Stimulated activated CD8-positive, alpha-beta memory T cell treated with anti-CD3 and anti-CD28 coated beads, Interleukin-12 subunit alpha, Interleukin-12 subunit beta, amount 100 ng/mL, for 24 hours (primary cell): Measurements from ENCODE around the gene STRN3.
"Not testable (repeated sequence)": the region's sequence is repeated elsewhere in the genome, so short reads cannot be mapped to it uniquely, and the experiment has no call there.

Source experiments
- DNase-seq: peaks from one replicate; pipeline ENCODE4 v3.0.0-alpha.2; 2020; ENCODE audit errors: extremely low read depth

STRN3 gene

DNA sequence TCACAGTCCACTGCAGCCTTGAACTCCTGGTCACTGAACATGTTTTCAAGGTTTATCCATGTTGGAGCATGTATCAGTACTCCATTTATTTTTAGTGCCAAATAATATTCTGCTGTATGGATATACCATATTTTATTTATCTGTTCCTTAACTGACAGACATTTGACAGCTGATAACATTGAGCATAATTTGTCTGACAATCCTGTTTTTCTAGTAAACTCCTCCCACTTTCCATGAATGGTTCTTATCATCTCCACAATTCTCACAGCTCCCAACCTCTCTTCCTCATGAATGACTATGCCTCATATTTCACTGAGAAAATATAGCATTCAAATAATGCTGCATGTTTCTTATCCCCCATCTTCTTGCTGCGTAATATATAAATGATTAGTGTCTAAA lies 118.5 kb downstream of the STRN3 start:
- no peak for DNase-seq

DNA sequence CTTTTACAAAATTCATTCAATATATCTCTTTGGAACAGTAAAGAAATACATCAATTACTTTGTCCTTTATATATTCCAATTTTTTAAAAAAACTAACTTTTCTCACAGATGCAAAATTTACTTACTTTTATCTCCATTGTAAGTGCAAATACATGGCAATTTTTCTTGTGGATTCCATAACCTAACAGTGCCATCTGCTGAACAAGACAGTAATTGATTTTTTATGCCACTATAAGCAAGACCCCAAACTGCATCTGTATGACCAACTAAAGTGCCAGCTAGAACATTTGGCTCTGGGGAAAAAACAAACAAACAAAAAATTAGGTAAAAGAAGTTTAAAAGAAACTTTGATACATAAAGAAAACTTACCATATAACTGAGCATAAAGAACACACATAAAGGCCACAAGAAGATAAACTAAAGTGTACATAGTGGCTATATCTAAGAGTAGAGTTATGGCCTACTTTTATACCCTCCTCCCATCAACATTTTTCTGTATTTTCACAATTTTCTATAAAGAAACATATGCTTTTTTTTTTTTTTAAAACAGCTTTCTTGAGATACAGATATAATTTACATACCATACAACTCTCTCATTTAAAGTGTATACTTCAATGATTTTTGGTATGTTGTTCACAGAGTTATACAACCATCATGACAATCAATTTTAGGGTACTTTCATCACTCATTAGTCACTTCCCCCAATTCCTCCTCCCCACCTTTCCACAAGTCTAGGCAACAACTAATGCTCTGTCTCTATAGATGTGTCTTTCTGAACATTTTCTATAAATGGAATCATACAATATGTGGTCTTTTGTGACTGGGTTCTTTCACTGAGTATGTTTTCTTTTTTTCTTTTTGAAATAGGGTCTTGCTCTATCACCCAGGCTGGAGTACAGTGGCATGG lies 119.2 kb downstream of the STRN3 start:
- DNase-seq: no peak

DNA sequence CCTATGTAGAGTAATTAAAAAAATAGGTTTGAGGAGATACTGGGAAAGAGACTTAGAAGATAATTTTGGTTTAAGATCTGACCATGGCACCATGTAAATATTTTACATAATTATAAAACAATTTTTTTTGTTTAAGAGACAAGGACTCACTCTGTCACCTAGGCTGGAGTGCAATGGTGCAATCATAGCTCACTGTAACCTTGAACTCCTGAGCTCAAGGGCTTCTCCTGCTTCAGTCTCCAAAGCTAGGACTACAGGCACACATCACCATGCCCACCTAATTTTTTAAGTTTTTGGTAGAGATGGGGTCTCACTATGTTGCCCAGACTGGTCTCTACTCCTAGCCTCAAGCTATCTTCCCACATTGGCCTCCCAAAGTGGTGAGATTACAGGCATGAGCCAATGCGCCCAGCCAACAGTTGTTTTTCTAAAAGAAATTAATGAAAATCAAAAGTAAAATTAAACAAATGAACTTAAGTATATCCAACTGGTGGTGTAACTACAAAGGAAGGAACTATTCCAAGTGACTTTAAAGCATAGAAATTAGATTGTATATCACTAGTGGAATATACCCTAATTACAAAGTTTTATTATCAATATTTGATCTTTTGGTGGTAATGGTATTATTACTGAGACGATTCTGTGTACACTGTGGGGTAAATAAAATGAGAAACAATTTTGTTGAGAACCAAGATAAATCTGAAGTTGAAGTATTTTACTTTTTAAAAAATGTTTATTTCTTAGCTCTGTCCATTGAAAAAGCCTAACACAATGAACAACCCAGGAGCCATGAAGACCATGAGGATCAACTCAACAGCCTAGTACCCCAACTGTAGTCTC lies 122.7 kb downstream of the STRN3 start:
- no peak for DNase-seq

DNA sequence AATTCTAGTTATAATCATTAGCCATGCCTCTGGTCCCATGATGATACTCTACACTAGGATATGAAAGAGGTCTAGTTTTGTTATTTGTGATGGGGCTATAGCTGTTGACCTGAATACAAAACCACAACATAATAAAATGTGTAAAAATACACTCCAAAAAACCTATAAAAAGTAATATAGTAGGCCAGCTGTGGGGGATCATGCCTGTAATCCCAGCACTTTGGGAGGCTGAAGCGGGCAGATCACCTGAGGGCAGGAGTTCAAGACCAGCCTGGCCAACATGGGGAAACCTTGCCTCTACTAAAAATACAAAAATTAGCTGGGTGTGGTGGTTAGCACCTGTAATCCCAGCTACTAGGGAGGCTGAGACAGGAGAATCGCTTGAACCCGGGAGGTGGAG lies 129.1 kb downstream of the STRN3 start:
- not testable (repeated sequence) for DNase-seq

DNA sequence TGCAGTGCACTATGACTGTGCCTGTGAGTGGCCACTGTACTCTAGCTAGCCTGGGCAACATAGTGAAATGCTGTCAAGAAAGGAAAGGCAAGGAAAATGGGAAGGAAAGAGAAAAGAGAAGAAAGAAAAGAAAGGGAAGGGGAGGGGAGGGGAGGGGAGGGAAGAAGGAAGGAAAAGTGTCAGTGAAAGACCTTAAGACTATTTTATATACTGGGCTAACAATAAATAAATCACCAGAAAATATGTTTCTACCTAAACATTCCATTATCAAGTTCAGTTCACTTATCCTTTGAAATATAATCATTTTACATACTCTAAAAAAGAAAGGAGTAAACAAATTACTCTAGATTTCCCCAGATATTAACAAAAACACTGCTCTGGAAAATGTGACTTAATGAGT lies 129.7 kb downstream of the STRN3 start:
- no peak for DNase-seq

DNA sequence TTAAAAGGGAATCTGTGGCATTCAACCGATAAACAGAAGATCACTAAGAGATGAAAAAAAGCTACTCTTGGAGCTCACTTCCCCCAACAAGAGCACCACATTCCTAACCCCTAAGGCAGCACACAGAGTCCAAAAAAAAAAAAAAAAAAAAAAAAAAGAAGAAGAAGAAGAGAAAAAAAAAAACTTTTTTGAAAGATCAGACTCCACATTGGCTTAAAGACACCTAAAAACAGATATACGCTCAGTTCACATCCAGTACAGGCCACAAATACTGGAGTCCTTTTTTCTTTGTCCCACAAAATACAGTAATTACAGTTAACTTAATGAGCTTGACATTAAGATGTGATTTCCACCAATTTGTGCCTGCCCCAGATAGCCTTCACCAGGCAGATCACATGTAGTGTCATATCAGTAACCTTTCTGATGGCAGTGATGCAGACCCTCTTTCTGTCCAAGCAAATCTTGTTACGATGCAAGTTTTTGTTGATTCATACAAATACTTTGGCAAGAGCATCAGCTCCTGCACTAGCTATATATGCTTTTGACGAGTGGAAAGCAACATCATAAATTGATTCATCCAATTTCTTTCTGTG lies 131.2 kb downstream of the STRN3 start:
- DNase-seq: no peak

DNA sequence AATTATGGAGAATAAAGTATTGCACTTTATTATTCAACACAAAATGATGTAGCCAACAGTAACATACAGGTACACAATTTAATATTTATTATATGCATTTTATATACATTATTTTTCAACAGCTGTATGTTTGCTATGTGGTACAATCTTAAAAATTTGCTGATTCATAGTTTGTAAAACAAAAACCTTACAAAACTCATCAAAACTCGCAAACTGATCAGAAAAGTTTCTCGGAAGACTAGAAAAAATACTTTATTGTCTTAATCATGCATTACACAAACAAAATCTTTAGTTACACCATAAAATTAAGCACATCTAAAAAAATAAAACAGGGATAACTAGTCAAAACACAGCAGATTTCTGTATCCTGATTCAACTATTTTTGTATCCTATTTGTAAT lies 132.4 kb downstream of the STRN3 start:
- no peak for DNase-seq

DNA sequence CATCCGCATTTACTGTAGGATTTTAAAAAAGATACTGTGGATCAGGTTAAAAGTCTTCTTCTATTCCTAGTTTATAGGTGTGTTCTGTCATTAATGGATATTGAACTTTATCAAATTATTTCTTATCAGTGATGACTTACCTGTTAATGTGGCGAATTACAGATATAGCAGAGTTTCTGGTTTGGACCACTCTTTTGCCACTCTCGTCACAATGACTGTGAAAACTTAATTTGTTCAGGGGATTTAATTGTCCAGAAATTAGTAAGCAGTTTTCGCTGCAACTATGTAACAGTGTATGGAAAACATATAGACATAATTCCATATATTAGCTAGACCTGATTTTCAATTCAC lies 137.0 kb downstream of the STRN3 start:
- no peak for DNase-seq

DNA sequence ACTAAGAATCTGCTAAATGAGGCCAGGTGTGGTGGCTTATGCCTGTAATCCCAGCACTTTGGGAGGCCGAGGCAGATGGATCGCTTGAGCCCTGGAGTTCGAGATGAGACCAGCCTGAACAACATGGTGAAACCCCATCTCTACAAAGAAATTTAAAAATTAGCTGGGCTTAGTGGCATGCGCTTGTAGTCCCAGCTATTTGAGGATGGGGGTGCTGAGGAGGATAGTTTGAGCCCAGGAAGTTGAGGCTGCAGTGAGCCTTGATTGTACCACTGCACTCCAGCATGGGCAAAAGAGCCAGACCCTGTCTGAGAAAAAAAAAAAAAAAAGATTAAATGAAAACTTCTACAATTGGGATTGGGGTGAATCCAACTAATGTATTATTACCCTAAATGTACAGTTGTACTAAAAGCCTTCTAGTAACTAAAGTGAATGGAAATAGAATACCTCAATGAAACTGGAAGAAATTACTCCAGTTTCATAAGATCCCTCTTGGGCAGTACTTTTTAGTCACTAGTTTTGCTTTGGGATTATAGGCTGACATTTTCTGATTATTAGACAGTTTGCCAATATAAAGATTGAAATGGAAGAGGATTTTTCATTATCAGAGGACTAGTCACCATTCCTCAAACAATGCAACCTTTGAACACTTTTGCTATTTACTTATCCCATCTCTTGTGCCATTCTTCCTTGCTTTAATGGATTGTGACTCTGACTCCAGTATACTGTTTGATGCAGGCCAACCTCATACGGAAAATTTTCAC lies 137.5 kb downstream of the STRN3 start:
- no peak for DNase-seq

DNA sequence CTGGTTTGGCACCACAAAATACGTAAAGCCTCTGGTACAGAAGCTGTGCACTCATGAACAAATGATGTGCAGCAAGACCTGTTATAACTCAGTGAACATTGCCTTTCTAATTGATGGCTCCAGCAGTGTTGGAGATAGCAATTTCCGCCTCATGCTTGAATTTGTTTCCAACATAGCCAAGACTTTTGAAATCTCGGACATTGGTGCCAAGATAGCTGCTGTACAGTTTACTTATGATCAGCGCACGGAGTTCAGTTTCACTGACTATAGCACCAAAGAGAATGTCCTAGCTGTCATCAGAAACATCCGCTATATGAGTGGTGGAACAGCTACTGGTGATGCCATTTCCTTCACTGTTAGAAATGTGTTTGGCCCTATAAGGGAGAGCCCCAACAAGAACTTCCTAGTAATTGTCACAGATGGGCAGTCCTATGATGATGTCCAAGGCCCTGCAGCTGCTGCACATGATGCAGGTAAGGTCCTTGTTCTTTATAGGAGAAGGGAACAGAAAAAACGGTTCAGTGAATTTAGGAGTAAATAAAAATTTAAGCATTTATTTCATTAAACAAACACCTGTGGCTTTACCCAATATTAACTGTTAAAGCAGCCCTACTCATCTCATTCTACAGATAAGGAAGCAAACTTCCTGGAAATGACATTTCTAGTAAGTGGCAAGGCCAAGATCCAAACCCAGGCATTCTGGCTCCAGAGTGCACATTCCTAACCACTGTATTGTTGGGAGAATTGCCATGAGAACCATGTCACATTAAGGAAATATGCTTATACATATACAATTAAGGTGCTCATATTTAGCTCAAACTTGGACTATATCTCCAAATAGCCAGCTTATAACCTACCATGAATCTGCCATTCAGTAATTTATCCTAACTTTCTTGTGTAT lies 140.1 kb downstream of the STRN3 start:
- DNase-seq: no peak

DNA sequence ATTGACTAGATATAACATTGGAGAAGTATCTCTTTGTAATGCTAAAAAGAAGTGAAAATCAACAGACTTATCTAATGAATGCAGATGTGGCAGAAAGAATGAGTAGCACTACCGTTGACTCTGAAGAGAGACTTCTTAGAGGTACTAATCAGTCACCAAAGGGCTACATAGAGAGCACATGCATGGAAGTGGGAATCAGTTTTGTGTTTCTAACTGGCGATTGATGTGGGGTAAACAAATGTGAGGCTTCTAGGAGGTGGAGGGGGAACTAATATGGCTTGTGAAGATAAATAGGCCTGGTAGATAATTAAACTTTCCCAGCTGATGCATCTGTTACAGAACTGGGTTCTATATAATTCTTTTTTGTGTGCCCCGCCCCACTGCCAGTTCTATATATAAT lies 141.3 kb downstream of the STRN3 start:
- DNase-seq: no peak

DNA sequence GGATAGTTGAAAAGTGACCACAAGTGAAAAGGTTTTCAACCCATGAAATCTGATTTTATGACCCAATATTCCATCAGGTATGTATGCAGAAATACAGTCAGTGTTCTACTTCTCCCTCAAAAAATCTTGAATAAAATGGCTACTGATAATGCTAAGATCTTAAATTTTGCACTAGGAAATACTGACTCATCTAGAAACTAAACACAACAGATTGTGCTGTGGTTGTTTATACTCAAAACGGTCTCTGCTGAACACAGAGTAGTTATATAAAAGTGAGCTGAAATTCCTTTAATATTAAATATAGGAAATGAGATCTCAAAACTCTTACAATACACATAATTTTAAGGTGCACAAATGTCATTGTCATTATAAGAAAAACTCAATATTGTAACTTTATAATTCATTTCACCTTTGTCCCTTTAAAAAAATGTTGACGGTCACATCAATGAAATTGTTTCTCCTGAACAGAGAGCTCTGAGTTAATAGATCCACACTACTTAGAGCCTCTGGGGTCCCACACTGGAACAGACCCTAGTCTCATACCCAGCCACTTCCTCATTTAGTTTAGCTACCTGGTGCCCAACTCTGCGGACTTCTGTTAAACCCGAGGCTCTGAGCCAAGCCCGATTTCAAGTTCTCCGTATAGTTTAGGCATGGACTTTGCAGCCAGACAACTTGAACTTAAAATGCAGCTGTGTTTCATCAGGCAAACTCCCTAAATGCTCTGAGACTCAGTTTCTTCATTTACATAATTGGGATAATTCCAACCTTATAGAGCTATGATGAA lies 142.5 kb downstream of the STRN3 start:
- no peak for DNase-seq

DNA sequence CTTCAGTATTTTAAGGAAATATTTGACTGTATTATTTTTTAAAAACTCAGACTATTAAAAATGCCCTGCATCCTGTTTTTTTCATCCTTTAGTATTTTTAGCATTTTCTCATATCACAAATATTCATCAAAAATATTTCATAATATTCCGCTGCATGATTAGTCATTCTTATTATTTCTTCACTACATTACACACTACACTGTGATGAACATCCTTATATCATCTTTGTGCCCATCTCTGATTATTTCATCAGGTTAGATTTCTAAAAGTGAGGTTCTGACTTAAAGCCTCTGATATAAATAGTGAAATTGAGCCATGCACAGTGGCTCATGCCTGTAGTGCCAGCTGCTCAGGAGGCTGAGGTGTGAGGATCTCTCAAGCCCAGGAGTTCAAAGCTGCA lies 143.7 kb downstream of the STRN3 start:
- no peak for DNase-seq

DNA sequence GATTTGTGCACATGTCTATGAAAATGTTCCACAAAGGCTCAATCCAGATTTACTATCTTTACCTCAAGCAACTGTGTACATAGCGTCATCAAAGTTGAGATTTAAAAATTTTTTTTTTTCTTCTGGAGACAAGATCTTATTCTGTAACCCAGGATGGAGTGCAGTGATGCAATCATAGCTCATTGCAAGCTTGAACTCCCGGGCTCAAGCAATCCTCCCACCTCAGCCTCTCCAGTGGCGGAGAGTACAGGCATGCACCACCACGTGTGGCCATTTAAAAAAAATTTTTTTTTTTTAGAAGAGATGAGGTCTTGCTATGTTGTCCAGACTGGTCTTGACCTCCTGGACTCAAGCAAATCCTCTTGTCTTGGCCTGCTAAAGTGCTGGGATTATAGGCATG lies 149.5 kb downstream of the STRN3 start:
- DNase-seq: no peak

DNA sequence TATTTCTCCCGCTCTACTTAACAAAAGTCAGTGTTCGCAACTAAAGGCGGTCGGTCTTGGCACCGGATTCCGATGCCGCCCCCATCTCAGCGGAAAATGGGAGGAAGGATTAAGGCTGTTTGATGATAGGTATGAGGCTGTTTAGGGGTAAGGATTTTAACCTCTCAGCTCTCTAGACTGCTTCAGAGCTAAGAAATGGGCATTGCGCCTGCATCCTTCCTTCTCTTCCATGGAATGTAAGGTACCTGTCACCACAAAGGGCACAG lies 150.5 kb downstream of the STRN3 start:
- no peak for DNase-seq

DNA sequence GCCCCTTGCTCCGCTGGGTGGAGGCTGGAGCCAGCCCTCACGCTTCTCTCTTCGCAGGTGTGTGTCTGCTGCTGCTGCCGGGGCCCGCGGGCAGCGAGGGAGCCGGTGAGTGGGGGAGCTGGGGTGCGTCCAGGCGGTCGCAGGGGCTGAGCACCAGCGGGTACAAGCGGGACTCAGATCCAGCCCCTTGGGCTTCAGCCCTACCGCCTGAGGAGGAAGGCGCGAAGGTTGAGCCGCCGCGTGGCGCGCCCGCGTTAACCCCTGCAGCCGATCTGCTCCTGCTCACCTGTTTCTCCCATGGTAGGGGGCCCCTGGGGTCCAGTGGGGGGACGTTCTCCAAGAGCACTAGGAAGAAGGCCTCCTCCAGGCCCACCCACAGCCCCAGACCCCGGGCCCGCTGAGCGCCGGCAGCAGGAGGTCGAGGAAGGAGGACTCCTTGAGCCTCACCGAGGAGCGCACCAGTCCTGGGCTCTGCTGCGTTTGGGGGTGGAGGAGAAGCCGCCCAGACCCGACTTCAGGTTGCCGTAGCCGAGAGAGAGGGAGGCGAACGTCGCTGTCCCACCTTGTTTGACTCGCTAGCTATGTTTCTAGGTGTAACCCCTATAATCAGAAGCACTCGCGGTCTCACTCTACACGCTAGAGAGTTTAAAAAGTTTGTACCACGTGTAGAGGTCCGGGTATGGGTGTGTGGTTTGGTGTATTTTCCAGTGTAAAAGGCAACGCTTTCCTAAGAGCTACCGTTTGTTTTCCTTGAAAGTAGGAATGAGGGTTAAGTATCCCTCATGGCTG lies 151.0 kb downstream of the STRN3 start:
- DNase-seq: no peak

DNA sequence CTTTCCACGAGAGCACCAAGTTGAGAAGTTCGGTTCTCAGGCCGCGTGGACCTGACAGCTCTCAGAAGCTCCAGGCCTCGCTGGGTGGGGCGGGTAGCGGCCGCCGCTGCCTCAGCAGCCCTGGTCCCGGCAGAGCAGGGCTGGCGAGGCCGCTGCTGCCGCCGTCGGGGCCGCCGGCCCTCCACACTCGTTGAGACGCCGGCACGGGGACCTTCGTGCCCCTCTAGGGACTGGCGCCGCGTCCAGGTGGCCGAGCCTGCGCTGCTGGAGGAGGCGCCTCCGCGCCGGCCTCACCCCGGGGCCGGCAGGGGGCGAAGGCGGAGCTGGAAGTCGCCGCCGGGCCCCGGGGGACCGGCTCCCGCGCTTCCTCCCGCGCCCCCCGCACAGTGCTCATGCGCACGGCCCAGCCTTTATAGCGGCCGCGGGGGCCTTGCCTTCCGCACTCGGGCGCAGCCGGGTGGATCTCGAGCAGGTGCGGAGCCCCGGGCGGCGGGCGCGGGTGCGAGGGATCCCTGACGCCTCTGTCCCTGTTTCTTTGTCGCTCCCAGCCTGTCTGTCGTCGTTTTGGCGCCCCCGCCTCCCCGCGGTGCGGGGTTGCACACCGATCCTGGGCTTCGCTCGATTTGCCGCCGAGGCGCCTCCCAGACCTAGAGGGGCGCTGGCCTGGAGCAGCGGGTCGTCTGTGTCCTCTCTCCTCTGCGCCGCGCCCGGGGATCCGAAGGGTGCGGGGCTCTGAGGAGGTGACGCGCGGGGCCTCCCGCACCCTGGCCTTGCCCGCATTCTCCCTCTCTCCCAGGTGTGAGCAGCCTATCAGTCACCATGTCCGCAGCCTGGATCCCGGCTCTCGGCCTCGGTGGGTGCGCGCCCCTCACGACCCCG lies 151.8 kb downstream of the STRN3 start, which contains the start of gene COCH:
TSS of gene COCH (plus strand) at position 440 of the 879 bp plus-strand sequence. CDS start at position 820, 380 bp downstream.
- DNase-seq: peak; percentile 9
